HEK293 (cell line): Measurements from ENCODE around the gene PPM1J.

Experiments used
- CTCF ChIA-PET: fragments of 350-600 bp; formaldehyde crosslinking; extraction: SDS; loops from one replicate; lab custom pipeline; 2021; ENCODE audit warnings: antibody characterized with exemption; lab: Yijun Ruan, JAX
- POLR2A ChIA-PET: fragments of 300-600 bp; formaldehyde crosslinking; extraction: SDS; loops from one replicate; lab custom pipeline; 2020; ENCODE audit warnings: antibody characterized with exemption, inconsistent platforms; lab: Yijun Ruan, JAX
- H3K27ac ChIP-seq: fragments of 200-500 bp; sonication (Bioruptor generic); 2 replicates; pipeline ENCODE4 v1.5.1; 2014; ENCODE audit warnings: low read depth, low read length, control low read depth, inconsistent platforms; ENCODE audit errors: extremely low read depth
- H3K36me3 ChIP-seq, 2 experiments: fragments of 200-500 bp in 1 of 2; sonication (Bioruptor generic) in 1 of 2; 1 replicate in 1 of 2; 2 replicates in 1 of 2; pipeline ENCODE4 v1.5.1; 2014 to 2017; ENCODE audit warnings: inconsistent platforms in 2 of 2, low read length in 2 of 2; ENCODE audit not compliant: control insufficient read depth in 2 of 2, insufficient read depth in 1 of 2
- H3K4me1 ChIP-seq: fragments of 200-500 bp; sonication (Bioruptor generic); 2 replicates; pipeline ENCODE4 v1.5.1; 2014; ENCODE audit warnings: mild to moderate bottlenecking, low read length, inconsistent platforms; ENCODE audit not compliant: control insufficient read depth, insufficient read depth
- H3K4me3 ChIP-seq: 2 replicates; pipeline ENCODE4 v1.5.1; 2011; ENCODE audit warnings: low read depth, mild to moderate bottlenecking, control low read depth, low read length, moderate library complexity
- H3K9me3 ChIP-seq: fragments of 200-500 bp; sonication (Bioruptor generic); 2 replicates; pipeline ENCODE4 v1.5.1; 2014; ENCODE audit warnings: low read depth, low read length, inconsistent platforms; ENCODE audit not compliant: control insufficient read depth, insufficient read depth
- IKZF3 ChIP-seq: fragments of 450-650 bp; IDR thresholded peaks from 2 replicates; pipeline ENCODE4 v1.5.0; 2018; ENCODE audit warnings: missing biosample characterization, mild to moderate bottlenecking, missing genetic modification characterization, moderate library complexity
- KLF17 ChIP-seq: fragments of 450-650 bp; formaldehyde crosslinking; IDR thresholded peaks from 2 replicates; pipeline ENCODE4 v1.5.1; 2016; ENCODE audit warnings: missing biosample characterization, missing genetic modification characterization
- MZF1 ChIP-seq: fragments of 450-650 bp; formaldehyde crosslinking; IDR thresholded peaks from 2 replicates; pipeline ENCODE4 v1.5.1; 2017; ENCODE audit warnings: missing biosample characterization, missing genetic modification characterization, borderline replicate concordance
- PRDM10 ChIP-seq: fragments of 450-650 bp; formaldehyde crosslinking; IDR thresholded peaks from 2 replicates; pipeline ENCODE4 v1.5.1; 2016; ENCODE audit warnings: missing biosample characterization, missing genetic modification characterization
- RBAK ChIP-seq: fragments of 450-650 bp; formaldehyde crosslinking; IDR thresholded peaks from 2 replicates; pipeline ENCODE4 v1.5.1; 2016; ENCODE audit warnings: missing biosample characterization, missing genetic modification characterization
- ZBTB6 ChIP-seq: fragments of 450-650 bp; formaldehyde crosslinking; IDR thresholded peaks from 2 replicates; pipeline ENCODE4 v1.5.1; 2017; ENCODE audit warnings: missing biosample characterization, missing genetic modification characterization
- ZBTB7A ChIP-seq: fragments of 450-650 bp; formaldehyde crosslinking; IDR thresholded peaks from 2 replicates; pipeline ENCODE4 v1.5.1; 2016; ENCODE audit warnings: low read depth, missing biosample characterization, missing genetic modification characterization
- ZFP37 ChIP-seq: fragments of 450-650 bp; formaldehyde crosslinking; IDR thresholded peaks from 2 replicates; pipeline ENCODE4 v1.5.1; 2016; ENCODE audit warnings: missing biosample characterization, missing genetic modification characterization
- ZNF248 ChIP-seq: fragments of 450-650 bp; formaldehyde crosslinking; IDR thresholded peaks from 2 replicates; pipeline ENCODE4 v1.5.1; 2017; ENCODE audit warnings: missing biosample characterization, missing genetic modification characterization
- ZNF274 ChIP-seq, 2 experiments: fragments of 200-500 bp in 1 of 2; fragments of 450-650 bp in 1 of 2; sonication (Bioruptor generic) in 1 of 2; formaldehyde crosslinking in 1 of 2; IDR thresholded peaks; 2 replicates each; pipeline versions ENCODE4 v1.5.1 to v1.6.1; 2014 to 2016; ENCODE audit warnings: borderline replicate concordance in 1 of 2, inconsistent platforms in 1 of 2, low read length in 1 of 2, missing biosample characterization in 1 of 2, missing genetic modification characterization in 1 of 2
- ZNF280C ChIP-seq: fragments of 450-650 bp; formaldehyde crosslinking; IDR thresholded peaks from 2 replicates; pipeline ENCODE4 v1.5.1; 2016; ENCODE audit warnings: missing biosample characterization, missing genetic modification characterization
- ZNF354C ChIP-seq: fragments of 450-650 bp; formaldehyde crosslinking; IDR thresholded peaks from 2 replicates; pipeline ENCODE4 v1.5.1; 2016; ENCODE audit warnings: missing biosample characterization, missing genetic modification characterization, low read depth, borderline replicate concordance
- ZNF362 ChIP-seq: fragments of 450-650 bp; formaldehyde crosslinking; IDR thresholded peaks from 2 replicates; pipeline ENCODE4 v1.5.1; 2016; ENCODE audit warnings: missing biosample characterization, missing genetic modification characterization
- ZNF423 ChIP-seq: fragments of 450-650 bp; formaldehyde crosslinking; IDR thresholded peaks from 2 replicates; pipeline ENCODE4 v1.5.1; 2016; ENCODE audit warnings: missing biosample characterization, missing genetic modification characterization
- ZNF48 ChIP-seq: fragments of 450-650 bp; formaldehyde crosslinking; IDR thresholded peaks from 2 replicates; pipeline ENCODE4 v1.5.1; 2016; ENCODE audit warnings: missing biosample characterization, missing genetic modification characterization
- ZNF555 ChIP-seq: fragments of 450-650 bp; formaldehyde crosslinking; conservative IDR thresholded peaks from 2 replicates; pipeline ENCODE4 v1.5.1; 2017; ENCODE audit warnings: missing biosample characterization, mild to moderate bottlenecking, missing genetic modification characterization, inconsistent platforms
- ZNF664 ChIP-seq: fragments of 450-650 bp; formaldehyde crosslinking; IDR thresholded peaks from 2 replicates; pipeline ENCODE4 v1.5.1; 2016; ENCODE audit warnings: missing biosample characterization, missing genetic modification characterization
- ZNF701 ChIP-seq: fragments of 450-650 bp; formaldehyde crosslinking; IDR thresholded peaks from 2 replicates; pipeline ENCODE4 v1.5.1; 2016; ENCODE audit warnings: missing biosample characterization, missing genetic modification characterization
- ZNF747 ChIP-seq: fragments of 450-650 bp; formaldehyde crosslinking; IDR thresholded peaks from 2 replicates; pipeline ENCODE4 v1.5.1; 2016; ENCODE audit warnings: missing biosample characterization, missing genetic modification characterization
- ZNF830 ChIP-seq: fragments of 450-650 bp; IDR thresholded peaks from 2 replicates; pipeline ENCODE4 v1.5.0; 2018; ENCODE audit warnings: missing biosample characterization, missing genetic modification characterization, low read depth, mild to moderate bottlenecking, moderate library complexity
- ZSCAN18 ChIP-seq: fragments of 450-650 bp; formaldehyde crosslinking; IDR thresholded peaks from 2 replicates; pipeline ENCODE4 v1.5.1; 2016; ENCODE audit warnings: missing biosample characterization, missing genetic modification characterization
- ZSCAN23 ChIP-seq: fragments of 450-650 bp; formaldehyde crosslinking; IDR thresholded peaks from 2 replicates; pipeline ENCODE4 v1.5.1; 2016; ENCODE audit warnings: missing biosample characterization, missing genetic modification characterization
- ZSCAN30 ChIP-seq: fragments of 450-650 bp; IDR thresholded peaks from 2 replicates; pipeline ENCODE4 v1.5.1; 2018; ENCODE audit warnings: missing biosample characterization, mild to moderate bottlenecking, missing genetic modification characterization, moderate library complexity
- ZSCAN4 ChIP-seq: fragments of 450-650 bp; formaldehyde crosslinking; IDR thresholded peaks from 2 replicates; pipeline ENCODE4 v1.5.1; 2017; ENCODE audit warnings: missing biosample characterization, missing genetic modification characterization

PPM1J gene

GRCh38 chr1:112731451-112731850 is 16.3 kb upstream of the PPM1J start:
- POLR2A ChIA-PET = no interaction called here
- TF ChIP-seq ZNF248 (tag by site-specific recombination) (no peak), ZBTB6 (tag by site-specific recombination) (no peak), ZSCAN4 (no peak), ZNF701 (no peak), ZBTB7A (no peak), ZNF280C (no peak), ZNF48 (no peak), PRDM10 (tag by site-specific recombination) (no peak), ZNF423 (tag by site-specific recombination) (no peak), ZNF830 (tag by site-specific recombination) (no peak), ZSCAN18 (no peak), ZNF555 (tag by site-specific recombination) (no peak), ZNF664 (tag by site-specific recombination) (no peak)
- Histone ChIP-seq H3K27ac (no peak overlapping the region), H3K9me3 (no peaks in the 10 kb centered on the region), H3K4me1 (no peaks in the 10 kb centered on the region), H3K4me3 (no peak overlapping the region), H3K36me3 (no peaks in the 10 kb centered on the region)
- CTCF ChIA-PET = interaction anchor here (0.6 to 6.7 kb wide), 2 partner anchors 15 to 851 kb away, joined by 4 to 74 read pairs; partner anchors contain the start of gene PPM1J

GRCh38 chr1:112729909-112730308 is 14.8 kb upstream of the PPM1J start:
- Histone ChIP-seq H3K4me3 (no peak overlapping the region), H3K36me3 (no peaks in the 10 kb centered on the region), H3K27ac (no peak overlapping the region), H3K4me1 (no peaks in the 10 kb centered on the region), H3K9me3 (no peaks in the 10 kb centered on the region)
- ChIA-PET POLR2A (no interaction called here), CTCF (interaction anchor here (6.7 kb wide), 1 partner anchor 13 kb away, joined by 74 read pairs; the partner anchor contains the start of gene PPM1J)
- TF ChIP-seq ZNF354C (tag by site-specific recombination) (no peak), ZSCAN23 (no peak), IKZF3 (no peak), ZNF274 (IDR thresholded peaks at IDR 0.05; ENCODE audit: low read length) (no peak), ZNF274 (tag by site-specific recombination; IDR thresholded peaks at IDR 0.05; ENCODE audit: borderline replicate concordance) (no peak), KLF17 (no peak), MZF1 (no peak), ZSCAN30 (tag by site-specific recombination) (no peak), RBAK (tag by site-specific recombination) (no peak), ZFP37 (no peak), ZNF747 (tag by site-specific recombination) (no peak), ZNF362 (no peak)
